ENCODE data around the gene LOXHD1. TPM values are rescaled to one million over a fixed set of nuclear protein-coding genes. Genes with fewer than 3 reads are reported as not detected.
A peak's percentile ranks its signal among the peaks of the same experiment; 100 is the strongest.

Gene LOXHD1
- total and polyA plus RNA-seq, 2 donors (not counting 1 experiment from before 2014, with no cell fraction given): not detected

DNA sequence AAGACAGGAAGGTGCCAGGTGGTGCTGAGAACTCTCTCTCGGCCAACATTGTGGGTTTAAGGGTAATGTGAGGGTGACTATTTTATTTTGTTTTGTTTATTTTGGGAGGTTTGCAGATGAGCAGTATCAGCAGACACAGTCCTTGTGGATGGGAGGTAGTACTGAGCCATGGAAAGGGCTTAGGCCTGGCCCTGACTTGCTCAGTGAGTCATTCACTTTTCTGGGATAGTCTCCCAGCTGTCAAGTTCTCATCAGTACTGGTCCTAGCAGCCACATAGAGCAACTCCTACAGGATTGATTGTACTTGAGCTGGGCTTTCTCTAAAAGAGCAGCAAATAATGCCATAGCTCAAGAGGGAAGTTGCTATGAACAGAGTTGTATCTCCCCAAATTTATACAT is 175.2 kb downstream of the LOXHD1 start:
- no peak overlapping the region for H2AFZ ChIP-seq (ENCODE audit: insufficient read depth, low read depth, low read length, poor library complexity, severe bottlenecking)
- H3K27ac ChIP-seq (ENCODE audit: low read length in 2 of 2): no peak overlapping the region
- H3K4me1 ChIP-seq (ENCODE audit: control insufficient read depth in 2 of 2, insufficient read depth in 2 of 2, low read length in 2 of 2): no peaks in the 10 kb centered on the region
- peaks cover 3% of the 10 kb centered on the region for H3K9me3 Mint-ChIP-seq (ENCODE audit: insufficient read depth)
- H3K4me1 Mint-ChIP-seq: no peaks in the 10 kb centered on the region
- WGBS (ENCODE audit: insufficient coverage): 89% methylated on average over 1 of the region's 1 CpG
- DNase-seq (no peak), ATAC-seq (ENCODE audit: low read depth) (no peak)
- H3K9ac ChIP-seq (ENCODE audit: low read length): no peak overlapping the region
- no peaks in the 10 kb centered on the region for H3K27me3 ChIP-seq (replicated peaks in 1 of 4; ENCODE audit: control extremely low read depth in 1 of 4, control insufficient read depth in 3 of 4, insufficient read depth in 4 of 4, low read length in 3 of 4)
- ChIA-PET POLR2A (no interaction called here), CTCF (interaction anchor here (0.9 to 3.7 kb wide), 8 partner anchors 12 to 334 kb away, joined by 3 to 31 read pairs (median 6); a partner anchor contains a TSS)
- TF ChIP-seq, protein P1, sequence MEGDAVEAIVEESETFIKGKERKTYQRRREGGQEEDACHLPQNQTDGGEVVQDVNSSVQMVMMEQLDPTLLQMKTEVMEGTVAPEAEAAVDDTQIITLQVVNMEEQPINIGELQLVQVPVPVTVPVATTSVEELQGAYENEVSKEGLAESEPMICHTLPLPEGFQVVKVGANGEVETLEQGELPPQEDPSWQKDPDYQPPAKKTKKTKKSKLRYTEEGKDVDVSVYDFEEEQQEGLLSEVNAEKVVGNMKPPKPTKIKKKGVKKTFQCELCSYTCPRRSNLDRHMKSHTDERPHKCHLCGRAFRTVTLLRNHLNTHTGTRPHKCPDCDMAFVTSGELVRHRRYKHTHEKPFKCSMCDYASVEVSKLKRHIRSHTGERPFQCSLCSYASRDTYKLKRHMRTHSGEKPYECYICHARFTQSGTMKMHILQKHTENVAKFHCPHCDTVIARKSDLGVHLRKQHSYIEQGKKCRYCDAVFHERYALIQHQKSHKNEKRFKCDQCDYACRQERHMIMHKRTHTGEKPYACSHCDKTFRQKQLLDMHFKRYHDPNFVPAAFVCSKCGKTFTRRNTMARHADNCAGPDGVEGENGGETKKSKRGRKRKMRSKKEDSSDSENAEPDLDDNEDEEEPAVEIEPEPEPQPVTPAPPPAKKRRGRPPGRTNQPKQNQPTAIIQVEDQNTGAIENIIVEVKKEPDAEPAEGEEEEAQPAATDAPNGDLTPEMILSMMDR (IDR thresholded peaks at IDR 0.05): no peak
- TF ChIP-seq EZH2 (IDR thresholded peaks at IDR 0.05; ENCODE audit: borderline replicate concordance, insufficient read depth, low read depth, low read length, poor library complexity, severe bottlenecking): no peak
- no peaks in the 10 kb centered on the region for H4K20me1 ChIP-seq (ENCODE audit: control insufficient read depth, insufficient read depth, low read length, poor library complexity, severe bottlenecking)
- no peaks in the 10 kb centered on the region for H3K79me2 ChIP-seq (ENCODE audit: control insufficient read depth, insufficient read depth, low read length)
- intact Hi-C loops (cut with micrococcal nuclease): no loop called here
- H3K4me2 ChIP-seq (replicated peaks; ENCODE audit: low read depth, low read length, poor library complexity, severe bottlenecking): no peak overlapping the region
- no peak overlapping the region for H3K4me3 ChIP-seq (ENCODE audit: control extremely low read depth in 1 of 5, extremely low read depth in 1 of 5, insufficient read depth in 1 of 5, low read depth in 2 of 5, low read length in 4 of 5)
- peaks cover 25% of the 10 kb centered on the region for H3K27me3 Mint-ChIP-seq
- no peak overlapping the region for H3K27ac Mint-ChIP-seq
- H3K9me3 ChIP-seq (ENCODE audit: control extremely low read depth in 1 of 3, control insufficient read depth in 2 of 3, insufficient read depth in 1 of 3, low read length in 2 of 3): peaks cover 0 to 15% (median 7%) of the 10 kb centered on the region in 3 donors
- H3K4me3 Mint-ChIP-seq: no peak overlapping the region
- no peaks in the 10 kb centered on the region for H3K36me3 ChIP-seq (replicated peaks in 1 of 2; ENCODE audit: control extremely low read depth in 1 of 2, control insufficient read depth in 1 of 2, extremely low read depth in 1 of 2, insufficient read depth in 2 of 2, low read length in 1 of 2)

DNA sequence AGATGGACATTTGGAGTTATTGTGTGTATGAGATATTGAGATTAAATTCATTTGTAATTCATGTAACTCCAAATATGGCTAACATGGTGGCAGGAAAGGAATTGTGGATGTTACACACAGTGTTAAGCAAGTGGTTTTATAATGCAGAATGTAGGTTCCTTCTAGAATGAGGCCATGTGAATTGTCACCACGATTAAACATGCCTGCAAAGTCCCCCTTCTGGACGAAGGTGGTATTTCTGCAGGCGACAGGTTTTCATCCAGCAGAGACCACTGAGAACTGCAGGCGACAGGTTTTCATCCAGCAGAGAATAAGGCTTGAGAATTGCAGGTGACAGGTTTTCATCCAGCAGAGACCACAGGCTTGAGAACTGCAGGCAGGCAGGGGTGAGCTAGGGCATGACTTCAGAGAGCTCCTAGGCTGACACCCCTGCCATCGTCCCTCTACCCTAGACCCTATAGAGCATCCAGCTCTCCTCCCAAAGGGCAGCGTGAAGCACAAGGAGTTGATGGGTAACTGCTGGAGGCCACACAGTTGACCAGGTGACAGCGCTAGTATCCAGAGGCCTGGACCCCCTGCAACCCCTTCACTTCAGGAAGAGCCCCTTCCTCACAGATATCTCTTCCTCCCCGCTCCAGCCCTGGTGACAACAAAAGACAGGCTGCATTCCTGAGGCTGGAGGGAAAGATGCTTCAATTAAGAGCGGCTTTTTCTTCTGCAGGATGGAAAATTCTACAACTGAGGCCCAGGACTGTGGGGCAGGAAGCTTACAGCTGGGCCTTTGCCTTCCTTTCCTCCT is 175.8 kb downstream of the LOXHD1 start:
- Mint-ChIP-seq H3K27me3 (peaks cover 25% of the 10 kb centered on the region), H3K27ac (no peak overlapping the region), H3K9me3 (ENCODE audit: insufficient read depth) (peaks cover 3% of the 10 kb centered on the region), H3K4me3 (no peak overlapping the region), H3K4me1 (no peaks in the 10 kb centered on the region)
- intact Hi-C loops (cut with micrococcal nuclease): no loop called here
- Histone ChIP-seq H3K27ac (ENCODE audit: low read length in 2 of 2) (no peak overlapping the region), H3K4me2 (replicated peaks; ENCODE audit: low read depth, low read length, poor library complexity, severe bottlenecking) (no peak overlapping the region), H3K9ac (ENCODE audit: low read length) (no peak overlapping the region), H3K27me3 (replicated peaks in 1 of 4; ENCODE audit: control extremely low read depth in 1 of 4, control insufficient read depth in 3 of 4, insufficient read depth in 4 of 4, low read length in 3 of 4) (no peaks in the 10 kb centered on the region), H3K36me3 (replicated peaks in 1 of 2; ENCODE audit: control extremely low read depth in 1 of 2, control insufficient read depth in 1 of 2, extremely low read depth in 1 of 2, insufficient read depth in 2 of 2, low read length in 1 of 2) (no peaks in the 10 kb centered on the region), H2AFZ (ENCODE audit: insufficient read depth, low read depth, low read length, poor library complexity, severe bottlenecking) (no peak overlapping the region), H4K20me1 (ENCODE audit: control insufficient read depth, insufficient read depth, low read length, poor library complexity, severe bottlenecking) (no peaks in the 10 kb centered on the region), H3K4me1 (ENCODE audit: control insufficient read depth in 2 of 2, insufficient read depth in 2 of 2, low read length in 2 of 2) (no peaks in the 10 kb centered on the region), H3K79me2 (ENCODE audit: control insufficient read depth, insufficient read depth, low read length) (no peaks in the 10 kb centered on the region), H3K4me3 (ENCODE audit: control extremely low read depth in 1 of 5, extremely low read depth in 1 of 5, insufficient read depth in 1 of 5, low read depth in 2 of 5, low read length in 4 of 5) (no peak overlapping the region), H3K9me3 (ENCODE audit: control extremely low read depth in 1 of 3, control insufficient read depth in 2 of 3, insufficient read depth in 1 of 3, low read length in 2 of 3) (peaks cover 0 to 15% (median 7%) of the 10 kb centered on the region in 3 donors)
- TF ChIP-seq EZH2 (IDR thresholded peaks at IDR 0.05; ENCODE audit: borderline replicate concordance, insufficient read depth, low read depth, low read length, poor library complexity, severe bottlenecking): no peak
- TF ChIP-seq, protein P1 (IDR thresholded peaks at IDR 0.05): peak; percentile 76
- ChIA-PET POLR2A (no interaction called here), CTCF (interaction anchor here (0.8 to 3.7 kb wide), 9 partner anchors 12 to 334 kb away, joined by 3 to 31 read pairs (median 6); a partner anchor contains a TSS)
- 44% methylated on average over 7 of the region's 9 CpGs for WGBS (ENCODE audit: insufficient coverage)
- DNase-seq (peak; percentile 51), ATAC-seq (ENCODE audit: low read depth) (peak; percentile 14)

Measured in B cell (primary cell).